ENCODE measurements around the gene RAI14. TPM values are rescaled to one million over a fixed set of nuclear protein-coding genes. Genes with fewer than 3 reads are reported as not detected.

The RAI14 gene
- total and polyA plus RNA-seq, 2 donors (not counting 3 experiments of a cell fraction or from before 2014, with no cell fraction given): 114 to 369 TPM

DNA sequence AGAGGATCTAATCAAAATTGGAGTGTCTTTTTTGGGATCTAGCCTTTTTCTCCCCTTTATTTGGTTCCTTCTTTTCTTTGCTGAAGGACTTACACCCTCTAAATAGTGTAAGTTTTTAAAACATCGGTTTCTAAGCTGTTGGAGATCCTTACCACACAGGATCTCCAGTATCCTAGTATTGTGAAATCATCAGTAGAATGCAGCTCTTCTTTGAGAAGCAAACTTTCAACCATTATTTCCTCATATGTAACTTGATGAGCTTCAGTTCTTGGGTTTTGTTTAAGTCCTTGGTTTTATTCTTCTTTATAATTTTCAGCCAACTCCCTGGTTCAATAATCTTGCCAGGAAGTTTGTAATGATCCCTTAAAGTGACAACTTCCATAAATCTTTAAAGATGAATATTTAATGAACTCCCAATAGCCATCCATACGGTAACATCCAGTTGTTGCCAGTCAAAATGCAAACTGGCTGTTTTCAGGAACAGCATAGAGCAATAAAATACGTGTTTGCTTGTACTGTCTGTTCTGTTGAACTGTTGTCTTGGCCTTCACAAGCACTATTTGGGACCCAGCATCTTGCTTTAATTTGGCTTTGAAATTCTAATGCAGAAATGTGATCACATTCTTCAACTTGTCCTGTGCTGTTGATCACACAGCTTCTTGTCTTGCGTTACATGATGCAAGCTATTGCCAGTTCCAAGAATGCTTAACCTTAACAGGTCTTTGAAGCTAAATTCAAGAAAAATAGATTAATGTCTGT, 148.0 kb downstream of the RAI14 start:
- H3K27ac ChIP-seq (ENCODE audit: insufficient read depth, low read depth, low read length): no peak overlapping the region
- H3K4me1 ChIP-seq (ENCODE audit: control insufficient read depth, extremely low read depth, insufficient read depth, low read length): no peaks in the 10 kb centered on the region
- no peaks in the 10 kb centered on the region for H3K27me3 ChIP-seq (ENCODE audit: control insufficient read depth in 2 of 2, insufficient read depth in 2 of 2, low read length in 2 of 2)
- no peaks in the 10 kb centered on the region for H3K9me1 ChIP-seq (replicated peaks; ENCODE audit: control insufficient read depth, extremely low read depth, insufficient read depth, low read length)
- no peak for DNase-seq (ENCODE audit: low read depth, low spot score)
- FAIRE-seq: no peak
- TF ChIP-seq, protein P1, sequence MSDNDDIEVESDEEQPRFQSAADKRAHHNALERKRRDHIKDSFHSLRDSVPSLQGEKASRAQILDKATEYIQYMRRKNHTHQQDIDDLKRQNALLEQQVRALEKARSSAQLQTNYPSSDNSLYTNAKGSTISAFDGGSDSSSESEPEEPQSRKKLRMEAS (IDR thresholded peaks at IDR 0.05; ENCODE audit: insufficient read depth, insufficient read length): no peak
- TF ChIP-seq FOS (IDR thresholded peaks at IDR 0.05; ENCODE audit: borderline replicate concordance, insufficient read depth, low read length) (no peak), POLR2A (IDR thresholded peaks at IDR 0.05; ENCODE audit: low read depth, low read length) (no peak), JUN (IDR thresholded peaks at IDR 0.05; ENCODE audit: borderline replicate concordance, insufficient read depth, insufficient read length, low read depth) (no peak), POLR2AphosphoS5 (IDR thresholded peaks at IDR 0.05; ENCODE audit: insufficient read depth, low read depth, low read length) (no peak), EZH2 (IDR thresholded peaks at IDR 0.05; ENCODE audit: borderline replicate concordance, low read depth, low read length, severe bottlenecking) (no peak), GATA2 (IDR thresholded peaks at IDR 0.05; ENCODE audit: insufficient read depth, insufficient read length, low read depth, low read length) (no peak), MYC (IDR thresholded peaks at IDR 0.05; ENCODE audit: low read depth, low read length) (no peak)
- TF ChIP-seq, protein P2, sequence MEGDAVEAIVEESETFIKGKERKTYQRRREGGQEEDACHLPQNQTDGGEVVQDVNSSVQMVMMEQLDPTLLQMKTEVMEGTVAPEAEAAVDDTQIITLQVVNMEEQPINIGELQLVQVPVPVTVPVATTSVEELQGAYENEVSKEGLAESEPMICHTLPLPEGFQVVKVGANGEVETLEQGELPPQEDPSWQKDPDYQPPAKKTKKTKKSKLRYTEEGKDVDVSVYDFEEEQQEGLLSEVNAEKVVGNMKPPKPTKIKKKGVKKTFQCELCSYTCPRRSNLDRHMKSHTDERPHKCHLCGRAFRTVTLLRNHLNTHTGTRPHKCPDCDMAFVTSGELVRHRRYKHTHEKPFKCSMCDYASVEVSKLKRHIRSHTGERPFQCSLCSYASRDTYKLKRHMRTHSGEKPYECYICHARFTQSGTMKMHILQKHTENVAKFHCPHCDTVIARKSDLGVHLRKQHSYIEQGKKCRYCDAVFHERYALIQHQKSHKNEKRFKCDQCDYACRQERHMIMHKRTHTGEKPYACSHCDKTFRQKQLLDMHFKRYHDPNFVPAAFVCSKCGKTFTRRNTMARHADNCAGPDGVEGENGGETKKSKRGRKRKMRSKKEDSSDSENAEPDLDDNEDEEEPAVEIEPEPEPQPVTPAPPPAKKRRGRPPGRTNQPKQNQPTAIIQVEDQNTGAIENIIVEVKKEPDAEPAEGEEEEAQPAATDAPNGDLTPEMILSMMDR (IDR thresholded peaks at IDR 0.05; ENCODE audit: extremely low read depth in 1 of 2, insufficient read depth in 1 of 2, low read depth in 1 of 2, low read length in 2 of 2): no peak
- no peak overlapping the region for H3K4me2 ChIP-seq (ENCODE audit: insufficient read depth, low read length)
- no peaks in the 10 kb centered on the region for H3K9me3 ChIP-seq (replicated peaks; ENCODE audit: control insufficient read depth, insufficient read depth, low read length)
- peaks cover 30 to 33% of the 10 kb centered on the region in 2 experiments for H3K36me3 ChIP-seq (ENCODE audit: control insufficient read depth in 2 of 2, extremely low read depth in 1 of 2, insufficient read depth in 2 of 2, low read length in 2 of 2)
- H3K9ac ChIP-seq (replicated peaks; ENCODE audit: extremely low read depth, insufficient read depth, low read length): no peak overlapping the region
- H4K20me1 ChIP-seq (replicated peaks; ENCODE audit: control insufficient read depth, extremely low read depth, insufficient read depth, low read length): no peaks in the 10 kb centered on the region
- POLR2A ChIA-PET: interaction anchor here (0.5 kb wide), 1 partner anchor 12 kb away, joined by 3 read pairs; no protein-coding TSS in a partner anchor
- no peak overlapping the region for H3K4me3 ChIP-seq (replicated peaks in 1 of 3; ENCODE audit: insufficient read depth in 1 of 3, low read depth in 1 of 3, low read length in 3 of 3)
- no peak overlapping the region for H2AFZ ChIP-seq (ENCODE audit: low read depth, low read length)
- CTCF ChIA-PET: interaction anchor here (0.7 to 1.8 kb wide), 3 partner anchors 9 to 318 kb away, joined by 3 to 5 read pairs (median 4); no protein-coding TSS in a partner anchor
- dilution Hi-C loops (cut with MboI; ENCODE audit: extremely low pct_ligation_motif_present, low sequenced_read_pairs): no loop called here
- no TSS peak for BruUV-seq (replicated peaks)
- intact Hi-C loops (cut with micrococcal nuclease): no loop called here
- H3K79me2 ChIP-seq (ENCODE audit: control insufficient read depth, insufficient read depth, low read length): peaks cover 13% of the 10 kb centered on the region

Data from endothelial cell of umbilical vein (primary cell).